ENCODE results near the gene TGM2.
A peak's percentile ranks its signal among the peaks of the same experiment; 100 is the strongest.

Gene TGM2

GRCh38 chr20:38165089-38165965, at the start of gene TGM2:
Gene TGM2 (minus strand): TSS chr20:38165270. CDS start chr20:38165198, 72 bp downstream.
- ATAC-seq, result peak; percentile 81
- no peaks in the 10 kb centered on the region for H3K36me3 Mint-ChIP-seq
- peak within 1 kb of the TSS; percentile 16 for H3K4me3 Mint-ChIP-seq
- no peaks in the 10 kb centered on the region for H3K9me3 Mint-ChIP-seq
- H3K4me1 Mint-ChIP-seq, result peaks cover 13% of the 10 kb centered on the region
- peak; percentile 53 to 77 for DNase-seq (ENCODE audit: low spot score in 2 of 2)
- H3K27ac Mint-ChIP-seq, result no peak within 1 kb of the TSS

GRCh38 chr20:38214256-38215193, 49.5 kb upstream of the TGM2 start:
- Mint-ChIP-seq H3K4me1 (no peaks in the 10 kb centered on the region), H3K9me3 (no peaks in the 10 kb centered on the region), H3K36me3 (no peaks in the 10 kb centered on the region), H3K27ac (no peak overlapping the region), H3K4me3 (no peak overlapping the region)
- DNase-seq (ENCODE audit: low spot score in 2 of 2) (no peak), ATAC-seq (no peak)

- Mint-ChIP-seq H3K27ac (no peak overlapping the region), H3K36me3 (no peaks in the 10 kb centered on the region), H3K4me3 (no peak overlapping the region), H3K9me3 (no peaks in the 10 kb centered on the region), H3K4me1 (no peaks in the 10 kb centered on the region)
- DNase-seq (ENCODE audit: low spot score in 2 of 2), result no peak
- ATAC-seq, result no peak
Measured at GRCh38 chr20:38213607-38213940, 48.5 kb upstream of the TGM2 start.

- Mint-ChIP-seq H3K4me3 (no peak overlapping the region), H3K36me3 (no peaks in the 10 kb centered on the region), H3K9me3 (no peaks in the 10 kb centered on the region), H3K27ac (no peak overlapping the region), H3K4me1 (no peaks in the 10 kb centered on the region)
- ATAC-seq (no peak), DNase-seq (ENCODE audit: low spot score in 2 of 2) (no peak)
Measured at GRCh38 chr20:38212806-38213606, 47.9 kb upstream of the TGM2 start.

- H3K4me3 Mint-ChIP-seq, result no peak overlapping the region
- no peaks in the 10 kb centered on the region for H3K36me3 Mint-ChIP-seq
- no peaks in the 10 kb centered on the region for H3K4me1 Mint-ChIP-seq
- no peak for DNase-seq (ENCODE audit: low spot score in 2 of 2)
- H3K27ac Mint-ChIP-seq, result no peak overlapping the region
- no peaks in the 10 kb centered on the region for H3K9me3 Mint-ChIP-seq
- no peak for ATAC-seq
Measured at GRCh38 chr20:38211200-38212097, 46.4 kb upstream of the TGM2 start.

- no peak overlapping the region for H3K4me3 Mint-ChIP-seq
- H3K27ac Mint-ChIP-seq, result no peak overlapping the region
- no peaks in the 10 kb centered on the region for H3K9me3 Mint-ChIP-seq
- H3K36me3 Mint-ChIP-seq, result no peaks in the 10 kb centered on the region
- ATAC-seq (no peak), DNase-seq (ENCODE audit: low spot score in 2 of 2) (no peak)
- no peaks in the 10 kb centered on the region for H3K4me1 Mint-ChIP-seq
Measured at GRCh38 chr20:38210741-38211140, 45.7 kb upstream of the TGM2 start.

GRCh38 chr20:38209736-38210405, 44.8 kb upstream of the TGM2 start:
- H3K4me3 Mint-ChIP-seq, result no peak overlapping the region
- H3K4me1 Mint-ChIP-seq, result no peaks in the 10 kb centered on the region
- ATAC-seq, result peak; percentile 47
- no peak overlapping the region for H3K27ac Mint-ChIP-seq
- H3K9me3 Mint-ChIP-seq, result no peaks in the 10 kb centered on the region
- no peak for DNase-seq (ENCODE audit: low spot score in 2 of 2)
- no peaks in the 10 kb centered on the region for H3K36me3 Mint-ChIP-seq

- Mint-ChIP-seq H3K36me3 (no peaks in the 10 kb centered on the region), H3K9me3 (no peaks in the 10 kb centered on the region), H3K27ac (no peak overlapping the region), H3K4me1 (no peaks in the 10 kb centered on the region), H3K4me3 (no peak overlapping the region)
- ATAC-seq (no peak), DNase-seq (ENCODE audit: low spot score in 2 of 2) (no peak)
Measured at GRCh38 chr20:38209054-38209675, 44.1 kb upstream of the TGM2 start.

DNA sequence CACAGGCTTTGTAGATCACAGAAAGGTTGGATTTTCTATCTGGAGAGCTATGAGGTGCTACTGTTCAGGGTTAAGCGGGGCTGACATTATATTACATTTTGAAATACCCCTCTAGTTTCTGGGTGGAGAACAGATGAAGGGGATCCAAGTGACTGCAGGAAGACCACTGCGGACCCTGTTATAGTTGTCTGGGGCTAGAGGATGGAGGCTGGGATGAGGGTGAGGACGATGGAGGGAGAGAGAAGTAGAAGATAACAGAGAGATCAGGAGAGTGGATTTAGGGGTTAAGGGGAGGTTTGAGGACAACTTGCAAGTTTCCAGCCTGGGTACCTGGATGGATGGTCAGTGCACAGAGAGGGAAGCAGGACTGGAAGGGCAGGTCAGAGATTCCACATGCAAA, 43.5 kb upstream of the TGM2 start:
- no peak for DNase-seq (ENCODE audit: low spot score in 2 of 2)
- Mint-ChIP-seq H3K4me3 (no peak overlapping the region), H3K9me3 (no peaks in the 10 kb centered on the region), H3K4me1 (no peaks in the 10 kb centered on the region), H3K27ac (no peak overlapping the region), H3K36me3 (no peaks in the 10 kb centered on the region)
- ATAC-seq, result no peak

GRCh38 chr20:38208088-38208487, 43.0 kb upstream of the TGM2 start:
- ATAC-seq, result no peak
- Mint-ChIP-seq H3K4me3 (no peak overlapping the region), H3K9me3 (no peaks in the 10 kb centered on the region), H3K36me3 (no peaks in the 10 kb centered on the region), H3K27ac (no peak overlapping the region), H3K4me1 (no peaks in the 10 kb centered on the region)
- no peak for DNase-seq (ENCODE audit: low spot score in 2 of 2)

GRCh38 chr20:38207621-38208020, 42.6 kb upstream of the TGM2 start:
- Mint-ChIP-seq H3K4me3 (no peak overlapping the region), H3K27ac (no peak overlapping the region), H3K4me1 (no peaks in the 10 kb centered on the region), H3K36me3 (no peaks in the 10 kb centered on the region), H3K9me3 (no peaks in the 10 kb centered on the region)
- ATAC-seq (no peak), DNase-seq (ENCODE audit: low spot score in 2 of 2) (no peak)

- Mint-ChIP-seq H3K36me3 (no peaks in the 10 kb centered on the region), H3K4me3 (no peak overlapping the region), H3K9me3 (no peaks in the 10 kb centered on the region), H3K27ac (no peak overlapping the region), H3K4me1 (no peaks in the 10 kb centered on the region)
- DNase-seq (ENCODE audit: low spot score in 2 of 2) (no peak), ATAC-seq (no peak)
Measured at GRCh38 chr20:38205001-38205400, 39.9 kb upstream of the TGM2 start.

DNA sequence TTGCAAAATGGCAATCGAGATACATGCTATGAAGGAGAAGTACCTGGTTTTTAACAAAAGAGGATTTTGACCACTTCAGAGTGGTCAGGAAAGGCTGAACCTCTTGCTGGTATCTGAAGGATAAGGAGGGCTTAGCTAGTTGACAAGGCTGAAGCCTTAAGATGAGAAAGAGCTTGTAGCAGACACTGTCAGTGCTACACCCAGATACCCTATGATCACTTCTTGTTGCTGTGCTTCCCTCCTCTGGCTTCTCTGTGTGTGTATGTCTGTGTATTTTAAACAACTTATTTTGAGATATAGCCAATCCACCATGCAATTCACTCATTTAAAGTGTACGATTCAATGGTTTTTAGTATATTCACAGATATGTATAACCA, 38.9 kb upstream of the TGM2 start:
- no peaks in the 10 kb centered on the region for H3K9me3 Mint-ChIP-seq
- no peaks in the 10 kb centered on the region for H3K4me1 Mint-ChIP-seq
- ATAC-seq, result no peak
- no peak overlapping the region for H3K4me3 Mint-ChIP-seq
- H3K27ac Mint-ChIP-seq, result no peak overlapping the region
- no peaks in the 10 kb centered on the region for H3K36me3 Mint-ChIP-seq
- DNase-seq (ENCODE audit: low spot score in 2 of 2), result no peak
